Keratinocyte (primary cell): ENCODE results near the gene NLRC5.
"Not testable (repeated sequence)": the region's sequence is repeated elsewhere in the genome, so short reads cannot be mapped to it uniquely, and the experiment has no call there.

Experiments
- EZH2 ChIP-seq: IDR thresholded peaks from one replicate; pipeline ENCODE4 v1.6.1; 2012; ENCODE audit warnings: inconsistent platforms, mild to moderate bottlenecking, low read length, moderate library complexity
- TF ChIP-seq, protein P1 (sequence below), 3 experiments: IDR thresholded peaks in 1 of 3; conservative IDR thresholded peaks in 1 of 3; optimal IDR thresholded peaks in 1 of 3; 2 replicates in 2 of 3; 3 replicates in 1 of 3; pipeline versions ENCODE3 to v1.5.1; 2011; ENCODE audit warnings: low read length in 3 of 3, mild to moderate bottlenecking in 3 of 3, moderate library complexity in 2 of 3, control low read depth in 1 of 3, inconsistent platforms in 1 of 3; ENCODE audit not compliant: insufficient read depth in 2 of 3; ENCODE audit errors: extremely low read depth in 1 of 3

DNA sequence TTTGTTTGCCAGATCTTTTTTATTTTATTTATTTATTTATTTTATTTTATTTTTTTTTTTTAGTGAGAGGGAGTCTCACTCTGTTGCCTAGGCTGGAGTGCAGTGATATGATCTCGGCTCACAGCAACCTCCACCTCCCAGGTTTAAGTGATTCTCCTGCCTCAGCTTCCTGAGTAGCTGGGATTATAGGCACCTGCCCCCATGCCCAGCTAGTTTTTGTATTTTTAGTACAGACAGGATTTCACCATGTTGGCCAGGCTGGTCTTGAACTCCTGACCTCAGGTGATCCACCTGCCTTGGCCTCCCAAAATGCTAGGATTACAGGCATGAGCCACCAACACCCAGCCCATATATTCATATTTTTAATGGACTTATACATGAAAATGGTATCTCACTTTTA lies 3.1 kb downstream of the NLRC5 start:
- TF ChIP-seq, protein P1, sequence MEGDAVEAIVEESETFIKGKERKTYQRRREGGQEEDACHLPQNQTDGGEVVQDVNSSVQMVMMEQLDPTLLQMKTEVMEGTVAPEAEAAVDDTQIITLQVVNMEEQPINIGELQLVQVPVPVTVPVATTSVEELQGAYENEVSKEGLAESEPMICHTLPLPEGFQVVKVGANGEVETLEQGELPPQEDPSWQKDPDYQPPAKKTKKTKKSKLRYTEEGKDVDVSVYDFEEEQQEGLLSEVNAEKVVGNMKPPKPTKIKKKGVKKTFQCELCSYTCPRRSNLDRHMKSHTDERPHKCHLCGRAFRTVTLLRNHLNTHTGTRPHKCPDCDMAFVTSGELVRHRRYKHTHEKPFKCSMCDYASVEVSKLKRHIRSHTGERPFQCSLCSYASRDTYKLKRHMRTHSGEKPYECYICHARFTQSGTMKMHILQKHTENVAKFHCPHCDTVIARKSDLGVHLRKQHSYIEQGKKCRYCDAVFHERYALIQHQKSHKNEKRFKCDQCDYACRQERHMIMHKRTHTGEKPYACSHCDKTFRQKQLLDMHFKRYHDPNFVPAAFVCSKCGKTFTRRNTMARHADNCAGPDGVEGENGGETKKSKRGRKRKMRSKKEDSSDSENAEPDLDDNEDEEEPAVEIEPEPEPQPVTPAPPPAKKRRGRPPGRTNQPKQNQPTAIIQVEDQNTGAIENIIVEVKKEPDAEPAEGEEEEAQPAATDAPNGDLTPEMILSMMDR (optimal IDR thresholded peaks at IDR 0.05 in 1 of 3, IDR thresholded peaks at IDR 0.05 in 1 of 3, conservative IDR thresholded peaks at IDR 0.05 in 1 of 3; ENCODE audit: extremely low read depth in 1 of 3, insufficient read depth in 2 of 3, low read length in 3 of 3): not testable (repeated sequence)
- TF ChIP-seq EZH2: not testable (repeated sequence)
